Small intestine (tissue), 7 donors: ENCODE results near the gene PLXNA4. TPM values are rescaled to one million over a fixed set of nuclear protein-coding genes. Genes with fewer than 3 reads are reported as not detected.
A peak's percentile ranks its signal among the peaks of the same experiment; 100 is the strongest.

Source experiments
- DNase-seq, 2 donors: peaks; one replicate each; pipeline versions ENCODE4 v3.0.0 to v3.0.0-alpha.2; 2013
- FAIRE-seq: peaks from 2 replicates; lab custom pipeline; 2012; peaks lifted over from hg19 to GRCh38; lab: Jason Lieb, UNC
- H3K27ac ChIP-seq, 3 donors: one replicate each; pipeline ENCODE4 v1.5.1; 2013; ENCODE audit warnings: low read length in 2 of 3, mild to moderate bottlenecking in 2 of 3, control low read depth in 1 of 3, inconsistent platforms in 1 of 3, low read depth in 1 of 3, moderate library complexity in 1 of 3
- H3K27me3 ChIP-seq, 3 donors: one replicate each; pipeline ENCODE4 v1.6.1; 2013; ENCODE audit warnings: low read length in 3 of 3, inconsistent platforms in 1 of 3; ENCODE audit not compliant: control insufficient read depth in 3 of 3, insufficient read depth in 3 of 3
- H3K36me3 ChIP-seq, 3 donors: one replicate each; pipeline ENCODE4 v1.6.1; 2013; ENCODE audit warnings: low read length in 3 of 3, inconsistent platforms in 1 of 3, low read depth in 1 of 3, mild to moderate bottlenecking in 1 of 3, moderate library complexity in 1 of 3; ENCODE audit not compliant: control insufficient read depth in 3 of 3, insufficient read depth in 2 of 3
- H3K4me1 ChIP-seq, 3 donors: one replicate each; pipeline ENCODE4 v1.6.1; 2013; ENCODE audit warnings: low read length in 2 of 3, inconsistent platforms in 1 of 3, low read depth in 1 of 3, mild to moderate bottlenecking in 1 of 3, moderate library complexity in 1 of 3; ENCODE audit not compliant: control insufficient read depth in 3 of 3, insufficient read depth in 2 of 3
- H3K4me3 ChIP-seq, 3 donors: one replicate each; pipeline ENCODE4 v1.5.1; 2013; ENCODE audit warnings: low read length in 3 of 3, control low read depth in 1 of 3, inconsistent platforms in 1 of 3, low read depth in 1 of 3, mild to moderate bottlenecking in 1 of 3, moderate library complexity in 1 of 3
- H3K9me3 ChIP-seq, 2 donors: one replicate each; pipeline ENCODE4 v1.6.1; 2013; ENCODE audit warnings: low read depth in 1 of 2, low read length in 1 of 2; ENCODE audit not compliant: control insufficient read depth in 2 of 2, insufficient read depth in 1 of 2
- WGBS, 3 donors: extraction: QIAGEN DNeasy Blood & Tissue Kit; methylation state at CpG; one replicate each; pipeline ENCODE4 v1.1.7; 2013; 5-methylcytosine and 5-hydroxymethylcytosine counted together
- polyA plus RNA-seq, 4 donors: library from polyadenylated mRNA; stranded (reverse) in 3 of 4; unstranded in 1 of 4; fragments of 200-250 nt in 3 of 4; fragments of 120-200 nt in 1 of 4; gene quantifications; one replicate each; pipeline versions ENCODE4 v1.2.1 to v1.2.3, GENCODE V29; 2013
- donor health status: healthy with polysubstance abuse.
- donor health status: control.
- donor health status: control.
- donor health status: Bipolar disorder and iron deficiency.
- donor health status: healthy.

PLXNA4 gene
- polyA plus RNA-seq, 4 donors = under 0.01 to 3.9 (median 1.2) TPM; not detected in 1

GRCh38 chr7:132345543-132346129 lies 230.6 kb downstream of the PLXNA4 start:
- Histone ChIP-seq H3K27ac (no peak overlapping the region), H3K4me1 (no peaks in the 10 kb centered on the region)

DNA sequence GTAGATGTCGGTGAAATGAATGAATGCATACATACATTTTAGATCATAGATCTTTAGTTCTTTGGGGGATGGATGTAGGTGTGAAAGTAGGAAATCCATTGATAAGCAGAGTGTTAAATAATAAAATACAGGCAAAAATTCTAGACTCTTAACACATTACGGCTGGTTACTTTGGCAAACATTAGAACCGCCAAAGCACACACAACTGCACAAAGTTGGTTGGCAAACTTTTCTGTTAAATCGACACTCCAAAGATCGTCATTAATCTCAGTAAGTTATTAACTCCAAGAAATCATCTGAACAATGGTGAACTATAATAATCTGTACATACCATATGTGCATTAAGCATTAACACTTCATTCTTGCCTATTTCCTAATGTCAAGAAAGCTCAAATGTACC lies 231.2 kb downstream of the PLXNA4 start:
- Histone ChIP-seq H3K36me3 (no peaks in the 10 kb centered on the region), H3K27ac (no peak overlapping the region), H3K27me3 (peaks cover 0 to 22% (median 0%) of the 10 kb centered on the region in 3 donors), H3K4me3 (no peak overlapping the region), H3K4me1 (no peaks in the 10 kb centered on the region), H3K9me3 (no peaks in the 10 kb centered on the region)
- WGBS, 3 donors = 83 to 87% (median 87%) methylated on average over 5 of the region's 5 CpGs
- FAIRE-seq (no peak), DNase-seq (no peak)

More at GRCh38 chr7:132345543-132346129, 230.6 kb downstream of the PLXNA4 start:
- H3K4me3 ChIP-seq = no peak overlapping the region
- FAIRE-seq (no peak), DNase-seq (no peak)
- no peaks in the 10 kb centered on the region for H3K9me3 ChIP-seq
- H3K36me3 ChIP-seq = no peaks in the 10 kb centered on the region
- peaks cover 0 to 24% (median 0%) of the 10 kb centered on the region in 3 donors for H3K27me3 ChIP-seq
- WGBS, 3 donors = 74 to 83% (median 74%) methylated on average over 6 of the region's 6 CpGs

DNA sequence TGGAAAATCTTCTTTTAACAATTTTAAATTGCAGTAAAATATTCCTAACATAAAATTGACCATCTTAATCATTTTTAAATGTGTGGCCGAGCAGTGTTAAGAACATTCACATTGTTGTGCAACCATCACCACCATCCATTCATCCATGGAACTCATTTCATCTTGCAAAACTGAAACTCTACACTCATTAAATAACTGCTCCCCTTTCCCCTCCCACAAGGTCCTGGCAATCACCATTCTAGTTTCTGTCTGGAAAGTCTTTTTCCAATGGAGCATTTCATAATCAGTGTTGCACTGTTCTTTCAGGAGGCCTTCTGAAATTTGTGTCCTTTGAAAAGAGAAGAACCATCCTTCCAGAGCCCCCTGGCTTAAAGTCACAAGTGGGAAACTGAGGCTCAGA lies 233.1 kb downstream of the PLXNA4 start:
- H3K4me3 ChIP-seq = no peak overlapping the region
- FAIRE-seq = no peak

DNA sequence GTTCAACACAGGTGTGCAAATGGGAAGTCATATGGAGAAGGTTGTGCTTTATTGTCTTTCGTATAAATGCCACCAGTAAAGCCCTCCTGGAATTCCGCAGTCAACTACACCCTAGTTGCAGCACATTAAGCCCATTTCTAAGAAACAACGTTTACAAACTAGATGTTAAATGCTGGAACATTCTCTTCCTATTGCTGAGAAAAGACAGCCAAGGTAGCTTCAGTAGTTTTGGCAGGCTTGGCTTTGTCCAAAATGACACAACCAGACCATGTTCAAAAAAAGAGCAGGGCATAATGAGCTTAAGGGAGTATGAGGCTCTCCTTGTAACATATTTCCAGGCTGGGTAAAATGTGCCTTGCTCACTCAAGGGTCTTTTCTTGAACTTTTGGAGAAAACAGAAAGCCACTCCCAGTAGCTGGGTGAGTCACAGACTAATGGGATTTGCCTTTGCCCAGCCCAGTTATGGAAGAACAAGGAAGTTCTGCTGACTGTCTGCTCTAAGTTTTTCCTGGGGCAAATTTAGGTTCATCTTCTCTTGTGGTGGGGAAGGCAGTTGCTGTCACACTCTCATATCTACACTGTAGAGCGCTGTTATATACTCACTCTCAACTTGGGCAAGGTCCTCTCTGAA lies 238.7 kb downstream of the PLXNA4 start:
- no peaks in the 10 kb centered on the region for H3K9me3 ChIP-seq
- peak in 1 of 2 donors; percentile 65 for DNase-seq
- H3K36me3 ChIP-seq = no peaks in the 10 kb centered on the region
- H3K4me1 ChIP-seq = peaks cover 3 to 5% (median 5%) of the 10 kb centered on the region in 3 donors
- WGBS, 3 donors = 55 to 70% (median 58%) methylated on average over 4 of the region's 4 CpGs
- H3K4me3 ChIP-seq = no peak overlapping the region
- H3K27ac ChIP-seq = peak overlapping the region in 1 of 3 donors; percentile 35
- no peak for FAIRE-seq
- no peaks in the 10 kb centered on the region for H3K27me3 ChIP-seq

More for the DNA sequence above, 233.1 kb downstream of the PLXNA4 start:
- Histone ChIP-seq H3K9me3 (no peaks in the 10 kb centered on the region), H3K4me1 (no peaks in the 10 kb centered on the region), H3K27ac (no peak overlapping the region), H3K36me3 (no peaks in the 10 kb centered on the region), H3K27me3 (peaks cover 0 to 17% (median 0%) of the 10 kb centered on the region in 3 donors)
- no peak for DNase-seq
- WGBS, 3 donors = 72 to 94% (median 86%) methylated on average over 1 of the region's 1 CpG

- FAIRE-seq = no peak
- Histone ChIP-seq H3K4me3 (no peak overlapping the region), H3K27me3 (no peaks in the 10 kb centered on the region), H3K4me1 (peaks cover 3 to 5% (median 5%) of the 10 kb centered on the region in 3 donors), H3K36me3 (no peaks in the 10 kb centered on the region), H3K9me3 (no peaks in the 10 kb centered on the region), H3K27ac (peak overlapping the region in 1 of 3 donors; percentile 45)
- 23 to 42% (median 33%) methylated on average over 5 of the region's 5 CpGs for WGBS, 3 donors
- peak; percentile 36 to 91 for DNase-seq
These were observed 239.5 kb downstream of the PLXNA4 start for GRCh38 chr7:132336797-132337196.

- H3K36me3 ChIP-seq = no peaks in the 10 kb centered on the region
- H3K27ac ChIP-seq = no peak overlapping the region
- DNase-seq = no peak
- no peak overlapping the region for H3K4me3 ChIP-seq
- 74 to 95% (median 94%) methylated on average over 2 of the region's 2 CpGs for WGBS, 3 donors
- H3K27me3 ChIP-seq = peaks cover 0 to 2% (median 0%) of the 10 kb centered on the region in 3 donors
- no peaks in the 10 kb centered on the region for H3K9me3 ChIP-seq
- peaks cover 3 to 5% (median 5%) of the 10 kb centered on the region in 3 donors for H3K4me1 ChIP-seq
- no peak for FAIRE-seq
These were observed 243.0 kb downstream of the PLXNA4 start for GRCh38 chr7:132333301-132333700.

- 75 to 89% (median 80%) methylated on average over 5 of the region's 5 CpGs for WGBS, 3 donors
These were observed 247.5 kb downstream of the PLXNA4 start for GRCh38 chr7:132328760-132329159.

GRCh38 chr7:132328047-132328620 lies 248.1 kb downstream of the PLXNA4 start:
- FAIRE-seq (no peak), DNase-seq (no peak)
- Histone ChIP-seq H3K27ac (no peak overlapping the region), H3K9me3 (no peaks in the 10 kb centered on the region), H3K36me3 (no peaks in the 10 kb centered on the region), H3K4me3 (no peak overlapping the region), H3K4me1 (no peaks in the 10 kb centered on the region), H3K27me3 (peaks cover 0 to 12% (median 0%) of the 10 kb centered on the region in 3 donors)
- WGBS, 3 donors = 75 to 87% (median 83%) methylated on average over 13 of the region's 13 CpGs

More at GRCh38 chr7:132328760-132329159, 247.5 kb downstream of the PLXNA4 start:
- FAIRE-seq (no peak), DNase-seq (no peak)
- Histone ChIP-seq H3K27me3 (peaks cover 0 to 12% (median 0%) of the 10 kb centered on the region in 3 donors), H3K4me3 (no peak overlapping the region), H3K27ac (no peak overlapping the region), H3K9me3 (no peaks in the 10 kb centered on the region), H3K36me3 (no peaks in the 10 kb centered on the region), H3K4me1 (no peaks in the 10 kb centered on the region)
